ENCODE results near the gene HPS3. TPM values are rescaled to one million over a fixed set of nuclear protein-coding genes. Genes with fewer than 3 reads are reported as not detected.

The HPS3 gene
- total RNA-seq, 4 donors from 2014 or later: 28.2 to 40.4 (median 32.6) TPM

DNA sequence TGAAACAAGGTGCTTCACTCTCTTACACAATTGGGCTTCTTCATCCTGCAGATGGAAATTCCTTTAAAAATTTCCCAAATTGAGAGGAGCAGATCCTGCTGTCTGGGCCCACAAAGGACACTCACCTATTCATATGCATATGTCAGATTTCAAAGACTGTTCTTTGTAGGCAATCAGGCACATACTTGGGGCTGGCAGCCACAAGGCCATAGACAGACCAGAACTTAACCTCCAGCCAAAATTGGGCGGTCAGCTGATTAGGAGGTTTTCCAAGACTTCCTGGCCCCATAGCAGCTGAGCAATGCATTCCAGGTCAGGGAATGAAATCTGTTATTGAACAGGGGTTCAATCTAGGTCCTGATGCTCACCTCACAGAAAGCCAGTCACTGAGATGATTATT is 15.0 kb upstream of the HPS3 start:
- no peak overlapping the region for H3K4me3 ChIP-seq
- no peaks in the 10 kb centered on the region for H3K4me1 ChIP-seq
- DNase-seq: no peak
- H3K36me3 ChIP-seq: no peaks in the 10 kb centered on the region
- H3K27me3 ChIP-seq: no peaks in the 10 kb centered on the region
- H3K27ac ChIP-seq: no peak overlapping the region
- H3K9me3 ChIP-seq: no peaks in the 10 kb centered on the region
- TF ChIP-seq, protein P1, sequence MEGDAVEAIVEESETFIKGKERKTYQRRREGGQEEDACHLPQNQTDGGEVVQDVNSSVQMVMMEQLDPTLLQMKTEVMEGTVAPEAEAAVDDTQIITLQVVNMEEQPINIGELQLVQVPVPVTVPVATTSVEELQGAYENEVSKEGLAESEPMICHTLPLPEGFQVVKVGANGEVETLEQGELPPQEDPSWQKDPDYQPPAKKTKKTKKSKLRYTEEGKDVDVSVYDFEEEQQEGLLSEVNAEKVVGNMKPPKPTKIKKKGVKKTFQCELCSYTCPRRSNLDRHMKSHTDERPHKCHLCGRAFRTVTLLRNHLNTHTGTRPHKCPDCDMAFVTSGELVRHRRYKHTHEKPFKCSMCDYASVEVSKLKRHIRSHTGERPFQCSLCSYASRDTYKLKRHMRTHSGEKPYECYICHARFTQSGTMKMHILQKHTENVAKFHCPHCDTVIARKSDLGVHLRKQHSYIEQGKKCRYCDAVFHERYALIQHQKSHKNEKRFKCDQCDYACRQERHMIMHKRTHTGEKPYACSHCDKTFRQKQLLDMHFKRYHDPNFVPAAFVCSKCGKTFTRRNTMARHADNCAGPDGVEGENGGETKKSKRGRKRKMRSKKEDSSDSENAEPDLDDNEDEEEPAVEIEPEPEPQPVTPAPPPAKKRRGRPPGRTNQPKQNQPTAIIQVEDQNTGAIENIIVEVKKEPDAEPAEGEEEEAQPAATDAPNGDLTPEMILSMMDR (IDR thresholded peaks at IDR 0.05): no peak
- TF ChIP-seq POLR2A (IDR thresholded peaks at IDR 0.05): no peak

- Histone ChIP-seq H3K4me3 (no peak overlapping the region), H3K27me3 (no peaks in the 10 kb centered on the region), H3K9me3 (no peaks in the 10 kb centered on the region), H3K36me3 (no peaks in the 10 kb centered on the region), H3K27ac (no peak overlapping the region), H3K4me1 (no peaks in the 10 kb centered on the region)
- TF ChIP-seq POLR2A (IDR thresholded peaks at IDR 0.05): no peak
- TF ChIP-seq, protein P1 (IDR thresholded peaks at IDR 0.05): no peak
- no peak for DNase-seq
Measured at GRCh38 chr3:149115114-149115513, 14.3 kb upstream of the HPS3 start.

DNA sequence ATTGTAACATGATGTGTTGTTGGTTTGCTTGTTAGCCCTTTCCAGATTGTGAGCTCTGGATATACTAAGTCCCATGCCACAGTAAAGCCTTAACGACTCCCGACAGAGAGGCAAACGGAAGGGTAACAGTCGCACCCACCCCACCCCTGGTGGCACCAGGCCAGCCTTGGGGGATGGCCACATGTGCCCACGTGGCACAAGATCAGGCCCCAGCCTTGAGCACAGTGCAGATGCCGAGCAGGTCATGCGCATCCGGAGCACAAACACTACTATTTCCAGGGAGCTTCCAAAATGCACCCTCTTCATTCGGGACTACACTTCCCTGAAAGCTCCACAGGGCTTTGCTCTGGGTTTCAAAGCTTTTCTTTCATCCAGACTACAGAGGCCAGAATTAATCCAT is 10.7 kb upstream of the HPS3 start:
- TF ChIP-seq POLR2A (IDR thresholded peaks at IDR 0.05): no peak
- TF ChIP-seq, protein P1 (IDR thresholded peaks at IDR 0.05): no peak
- Histone ChIP-seq H3K4me1 (no peaks in the 10 kb centered on the region), H3K27ac (no peak overlapping the region), H3K36me3 (no peaks in the 10 kb centered on the region), H3K9me3 (no peaks in the 10 kb centered on the region), H3K27me3 (no peaks in the 10 kb centered on the region), H3K4me3 (no peak overlapping the region)
- no peak for DNase-seq

- H3K27me3 ChIP-seq: no peaks in the 10 kb centered on the region
- H3K4me1 ChIP-seq: no peaks in the 10 kb centered on the region
- no peak overlapping the region for H3K4me3 ChIP-seq
- H3K27ac ChIP-seq: no peak overlapping the region
- H3K9me3 ChIP-seq: no peaks in the 10 kb centered on the region
- TF ChIP-seq, protein P1 (IDR thresholded peaks at IDR 0.05): no peak
- no peak for TF ChIP-seq POLR2A (IDR thresholded peaks at IDR 0.05)
- DNase-seq: no peak
- H3K36me3 ChIP-seq: no peaks in the 10 kb centered on the region
Measured at GRCh38 chr3:149119466-149119865, 10.0 kb upstream of the HPS3 start.

GRCh38 chr3:149120051-149120972 is 9.1 kb upstream of the HPS3 start:
- no peaks in the 10 kb centered on the region for H3K9me3 ChIP-seq
- DNase-seq: no peak
- TF ChIP-seq, protein P1 (IDR thresholded peaks at IDR 0.05): peak; percentile 22 to 89 (median 68)
- TF ChIP-seq POLR2A (IDR thresholded peaks at IDR 0.05): no peak
- H3K36me3 ChIP-seq: no peaks in the 10 kb centered on the region
- H3K27ac ChIP-seq: no peak overlapping the region
- H3K27me3 ChIP-seq: no peaks in the 10 kb centered on the region
- H3K4me3 ChIP-seq: no peak overlapping the region
- no peaks in the 10 kb centered on the region for H3K4me1 ChIP-seq

Data from Peyer's patch (tissue), 4 donors.